PFSK-1 (cell line): ENCODE measurements around the gene FBXO38.

ENCODE experiments used
- FOXP2 ChIP-seq: optimal IDR thresholded peaks from 2 replicates; pipeline ENCODE3; 2011; ENCODE audit warnings: borderline replicate concordance, control low read depth, inconsistent platforms; ENCODE audit not compliant: insufficient read depth; ENCODE audit errors: extremely low read length, extremely low read depth
- POLR2AphosphoS5 ChIP-seq: IDR thresholded peaks from 2 replicates; pipeline ENCODE4 v1.6.1; 2012; ENCODE audit warnings: low read depth, mild to moderate bottlenecking, control low read depth, low read length, moderate library complexity
- TAF1 ChIP-seq: IDR thresholded peaks from 2 replicates; pipeline ENCODE4 v1.6.1; 2012; ENCODE audit warnings: low read length, control low read depth, borderline replicate concordance; ENCODE audit not compliant: insufficient read depth
- TF ChIP-seq, protein P1 (sequence below), 2 experiments: IDR thresholded peaks; 2 replicates each; pipeline versions ENCODE4 v1.6.1 to v1.8.0; 2011 to 2012; ENCODE audit warnings: low read depth in 2 of 2, low read length in 2 of 2, control low read depth in 1 of 2, inconsistent platforms in 1 of 2, mild to moderate bottlenecking in 1 of 2, moderate library complexity in 1 of 2; ENCODE audit not compliant: insufficient read depth in 1 of 2

DNA sequence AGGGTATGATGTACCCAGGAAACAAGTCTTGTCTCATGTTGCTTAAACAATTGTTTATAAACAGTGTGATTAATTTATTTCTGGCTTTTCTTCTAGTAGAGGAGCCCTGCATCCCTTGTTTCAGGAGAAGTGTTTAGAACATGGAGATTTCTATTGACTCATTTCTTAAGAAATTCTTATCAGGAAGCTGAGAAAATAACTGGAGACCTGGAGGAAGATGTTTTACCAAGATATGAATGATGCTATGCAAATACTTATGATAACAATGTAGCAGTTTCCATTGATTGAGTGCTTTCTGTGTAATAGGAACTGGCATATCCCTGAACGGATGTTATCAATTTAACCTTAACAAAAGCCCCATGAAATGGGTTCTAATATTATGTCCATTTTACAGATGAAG, 108.6 kb downstream of the FBXO38 start:
- TF ChIP-seq POLR2AphosphoS5 (no peak), TAF1 (no peak), FOXP2 (no peak)
- TF ChIP-seq, protein P1, sequence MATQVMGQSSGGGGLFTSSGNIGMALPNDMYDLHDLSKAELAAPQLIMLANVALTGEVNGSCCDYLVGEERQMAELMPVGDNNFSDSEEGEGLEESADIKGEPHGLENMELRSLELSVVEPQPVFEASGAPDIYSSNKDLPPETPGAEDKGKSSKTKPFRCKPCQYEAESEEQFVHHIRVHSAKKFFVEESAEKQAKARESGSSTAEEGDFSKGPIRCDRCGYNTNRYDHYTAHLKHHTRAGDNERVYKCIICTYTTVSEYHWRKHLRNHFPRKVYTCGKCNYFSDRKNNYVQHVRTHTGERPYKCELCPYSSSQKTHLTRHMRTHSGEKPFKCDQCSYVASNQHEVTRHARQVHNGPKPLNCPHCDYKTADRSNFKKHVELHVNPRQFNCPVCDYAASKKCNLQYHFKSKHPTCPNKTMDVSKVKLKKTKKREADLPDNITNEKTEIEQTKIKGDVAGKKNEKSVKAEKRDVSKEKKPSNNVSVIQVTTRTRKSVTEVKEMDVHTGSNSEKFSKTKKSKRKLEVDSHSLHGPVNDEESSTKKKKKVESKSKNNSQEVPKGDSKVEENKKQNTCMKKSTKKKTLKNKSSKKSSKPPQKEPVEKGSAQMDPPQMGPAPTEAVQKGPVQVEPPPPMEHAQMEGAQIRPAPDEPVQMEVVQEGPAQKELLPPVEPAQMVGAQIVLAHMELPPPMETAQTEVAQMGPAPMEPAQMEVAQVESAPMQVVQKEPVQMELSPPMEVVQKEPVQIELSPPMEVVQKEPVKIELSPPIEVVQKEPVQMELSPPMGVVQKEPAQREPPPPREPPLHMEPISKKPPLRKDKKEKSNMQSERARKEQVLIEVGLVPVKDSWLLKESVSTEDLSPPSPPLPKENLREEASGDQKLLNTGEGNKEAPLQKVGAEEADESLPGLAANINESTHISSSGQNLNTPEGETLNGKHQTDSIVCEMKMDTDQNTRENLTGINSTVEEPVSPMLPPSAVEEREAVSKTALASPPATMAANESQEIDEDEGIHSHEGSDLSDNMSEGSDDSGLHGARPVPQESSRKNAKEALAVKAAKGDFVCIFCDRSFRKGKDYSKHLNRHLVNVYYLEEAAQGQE (IDR thresholded peaks at IDR 0.05; ENCODE audit: insufficient read depth in 1 of 2, low read depth in 2 of 2, low read length in 2 of 2) = no peak
